Type B pancreatic cell (in vitro differentiated cells): ENCODE results near the gene RANBP3. TPM values are rescaled to one million over a fixed set of nuclear protein-coding genes. Genes with fewer than 3 reads are reported as not detected.

Experiments
- DNase-seq: peaks from one replicate; pipeline ENCODE4 v3.0.0; 2021; ENCODE audit warnings: mixed read lengths; ENCODE audit not compliant: unreplicated experiment; ENCODE audit errors: extremely low spot score
- H3K27ac Mint-ChIP-seq: 2 replicates; pipeline ENCODE4 v1.8.0; 2021; ENCODE audit warnings: mild to moderate bottlenecking, mixed read lengths
- H3K27me3 Mint-ChIP-seq: 2 replicates; pipeline ENCODE4 v1.8.0; 2021; ENCODE audit warnings: mixed read lengths
- H3K36me3 Mint-ChIP-seq: 2 replicates; pipeline ENCODE4 v1.8.0; 2021; ENCODE audit warnings: mixed read lengths
- H3K4me1 Mint-ChIP-seq: one replicate; pipeline ENCODE4 v1.8.0; 2021; ENCODE audit warnings: mixed read lengths; ENCODE audit not compliant: unreplicated experiment
- H3K4me3 Mint-ChIP-seq: 2 replicates; pipeline ENCODE4 v1.8.0; 2021; ENCODE audit warnings: mild to moderate bottlenecking, mixed read lengths
- H3K9me3 Mint-ChIP-seq: 2 replicates; pipeline ENCODE4 v1.8.0; 2021; ENCODE audit warnings: mixed read lengths
- total RNA-seq: library from RNA; stranded (reverse); gene quantifications from 2 replicates; pipeline ENCODE4 v1.2.1, GENCODE V29; 2021; ENCODE audit warnings: low replicate concordance
- TF ChIP-seq, protein P1 (sequence below): fragments of 200-600 bp; sonication (generic); conservative IDR thresholded peaks from 2 replicates; pipeline ENCODE4 v1.5.0; 2021; ENCODE audit warnings: antibody characterized with exemption, mild to moderate bottlenecking

The RANBP3 gene
- total RNA-seq, 1 donor from 2014 or later: 92.4 TPM

DNA sequence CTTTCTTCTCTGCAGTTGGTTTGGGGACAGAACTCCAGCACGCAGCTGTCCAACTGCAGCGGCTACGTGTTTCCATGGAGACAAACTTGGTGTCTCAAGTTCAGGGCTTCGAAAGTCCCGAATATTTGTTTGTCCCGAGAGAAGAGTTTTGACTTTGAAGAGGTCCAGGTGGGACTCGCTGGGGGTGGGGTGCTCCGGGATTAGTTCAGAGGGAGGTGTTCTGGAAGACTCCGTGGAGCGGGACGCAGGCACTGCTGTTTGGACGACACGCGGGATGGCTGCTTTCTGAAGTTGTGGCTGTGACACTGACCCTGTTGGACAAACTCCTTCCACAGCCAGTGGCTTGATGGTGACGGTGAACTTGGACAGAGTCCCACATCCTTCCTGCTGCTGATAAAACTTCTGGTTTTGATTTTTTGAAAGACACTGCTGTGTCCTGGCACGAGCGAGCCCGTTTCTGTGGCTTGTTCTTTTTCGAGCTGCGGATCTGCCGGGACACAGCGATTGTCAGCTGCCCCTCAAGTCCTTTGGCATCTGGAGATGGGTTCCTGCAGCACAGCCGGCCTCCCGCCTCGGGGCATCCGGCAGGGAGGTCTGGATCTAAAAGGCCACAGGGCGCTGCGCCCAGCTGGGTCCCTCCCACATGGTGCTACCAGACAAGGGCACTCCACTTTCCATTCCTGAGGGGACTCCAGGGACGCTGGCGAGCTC lies 15.9 kb upstream of the RANBP3 start:
- DNase-seq: no peak
- TF ChIP-seq, protein P1, sequence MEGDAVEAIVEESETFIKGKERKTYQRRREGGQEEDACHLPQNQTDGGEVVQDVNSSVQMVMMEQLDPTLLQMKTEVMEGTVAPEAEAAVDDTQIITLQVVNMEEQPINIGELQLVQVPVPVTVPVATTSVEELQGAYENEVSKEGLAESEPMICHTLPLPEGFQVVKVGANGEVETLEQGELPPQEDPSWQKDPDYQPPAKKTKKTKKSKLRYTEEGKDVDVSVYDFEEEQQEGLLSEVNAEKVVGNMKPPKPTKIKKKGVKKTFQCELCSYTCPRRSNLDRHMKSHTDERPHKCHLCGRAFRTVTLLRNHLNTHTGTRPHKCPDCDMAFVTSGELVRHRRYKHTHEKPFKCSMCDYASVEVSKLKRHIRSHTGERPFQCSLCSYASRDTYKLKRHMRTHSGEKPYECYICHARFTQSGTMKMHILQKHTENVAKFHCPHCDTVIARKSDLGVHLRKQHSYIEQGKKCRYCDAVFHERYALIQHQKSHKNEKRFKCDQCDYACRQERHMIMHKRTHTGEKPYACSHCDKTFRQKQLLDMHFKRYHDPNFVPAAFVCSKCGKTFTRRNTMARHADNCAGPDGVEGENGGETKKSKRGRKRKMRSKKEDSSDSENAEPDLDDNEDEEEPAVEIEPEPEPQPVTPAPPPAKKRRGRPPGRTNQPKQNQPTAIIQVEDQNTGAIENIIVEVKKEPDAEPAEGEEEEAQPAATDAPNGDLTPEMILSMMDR: no peak
- H3K4me3 Mint-ChIP-seq: no peak overlapping the region
- H3K9me3 Mint-ChIP-seq: no peaks in the 10 kb centered on the region
- no peaks in the 10 kb centered on the region for H3K27me3 Mint-ChIP-seq
- peaks cover 25% of the 10 kb centered on the region for H3K4me1 Mint-ChIP-seq
- H3K27ac Mint-ChIP-seq: no peak overlapping the region
- H3K36me3 Mint-ChIP-seq: no peaks in the 10 kb centered on the region

DNA sequence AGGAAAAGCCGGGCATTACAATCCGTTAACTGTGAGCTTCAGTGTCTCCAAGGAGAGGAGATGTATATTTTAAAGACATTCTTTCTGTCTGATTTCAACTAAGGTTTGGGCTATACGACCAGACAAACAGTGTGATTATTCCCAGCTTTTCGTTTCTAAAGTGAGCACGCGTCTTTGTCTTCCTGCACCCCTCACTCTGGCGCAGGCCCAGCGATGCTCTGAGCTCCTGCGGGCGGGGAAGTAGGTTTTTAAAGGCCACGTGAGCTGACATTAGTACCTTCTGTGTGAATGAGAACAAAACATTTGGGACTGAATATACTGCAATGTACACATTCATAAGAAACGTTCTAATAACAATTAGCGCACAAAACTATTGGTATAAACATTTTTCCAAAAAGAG lies 15.3 kb upstream of the RANBP3 start:
- Mint-ChIP-seq H3K27ac (no peak overlapping the region), H3K9me3 (no peaks in the 10 kb centered on the region), H3K27me3 (no peaks in the 10 kb centered on the region), H3K4me3 (no peak overlapping the region), H3K36me3 (no peaks in the 10 kb centered on the region), H3K4me1 (peaks cover 30% of the 10 kb centered on the region)
- TF ChIP-seq, protein P1: no peak
- no peak for DNase-seq

DNA sequence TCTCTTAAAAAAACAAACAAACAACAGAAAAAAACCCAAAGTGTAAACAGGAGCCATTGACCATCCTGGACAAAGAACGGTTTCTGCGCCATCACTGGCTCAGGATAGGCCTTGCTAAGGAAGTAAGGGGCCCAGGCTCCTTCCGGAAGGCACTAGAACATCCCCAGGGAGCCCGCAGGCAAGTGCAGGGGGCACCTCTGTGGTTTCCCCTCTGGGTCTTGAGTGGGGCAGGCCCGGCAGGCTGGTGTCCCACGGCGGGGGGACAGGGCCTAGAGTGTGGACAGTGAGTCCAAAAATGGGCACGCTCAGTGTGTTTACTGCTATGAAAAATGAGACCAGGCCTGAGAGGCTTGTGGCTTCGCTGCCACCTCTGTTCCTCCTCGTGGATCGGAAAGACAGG lies 14.8 kb upstream of the RANBP3 start:
- H3K4me1 Mint-ChIP-seq: peaks cover 30% of the 10 kb centered on the region
- H3K9me3 Mint-ChIP-seq: no peaks in the 10 kb centered on the region
- H3K36me3 Mint-ChIP-seq: no peaks in the 10 kb centered on the region
- H3K4me3 Mint-ChIP-seq: no peak overlapping the region
- DNase-seq: no peak
- TF ChIP-seq, protein P1: no peak
- H3K27ac Mint-ChIP-seq: no peak overlapping the region
- H3K27me3 Mint-ChIP-seq: no peaks in the 10 kb centered on the region

DNA sequence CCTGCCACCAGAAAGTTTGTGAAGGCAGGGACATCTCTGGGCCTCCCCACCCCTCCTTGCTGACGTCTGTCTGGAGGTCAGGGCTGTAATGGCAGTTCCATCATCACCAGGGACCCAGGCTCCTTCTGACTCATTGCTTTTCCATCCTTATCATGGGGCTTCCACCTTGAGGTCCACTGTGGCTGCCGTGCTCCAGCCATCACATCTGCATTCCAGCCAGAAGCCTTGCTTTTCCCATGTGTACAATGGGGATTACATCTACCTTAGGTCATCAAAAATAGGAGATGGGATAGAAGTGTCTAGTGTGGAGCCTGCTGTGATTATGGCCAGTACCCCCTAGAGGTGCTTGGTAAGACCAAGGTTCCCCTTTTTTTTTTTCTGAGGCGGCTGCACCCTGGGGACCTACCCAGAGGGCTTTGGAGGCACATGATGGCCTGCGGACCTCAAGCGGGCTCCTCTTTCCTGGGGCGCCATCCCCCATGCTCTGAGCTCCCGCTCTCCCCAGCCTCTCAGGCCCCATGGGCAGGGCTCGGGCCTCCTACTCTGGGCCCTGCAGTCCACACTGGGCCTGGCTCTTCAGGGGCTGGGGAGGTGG lies 13.4 kb upstream of the RANBP3 start:
- Mint-ChIP-seq H3K36me3 (no peaks in the 10 kb centered on the region), H3K4me1 (peaks cover 38% of the 10 kb centered on the region), H3K9me3 (no peaks in the 10 kb centered on the region), H3K27ac (no peak overlapping the region), H3K27me3 (no peaks in the 10 kb centered on the region), H3K4me3 (no peak overlapping the region)
- TF ChIP-seq, protein P1: no peak
- DNase-seq: no peak

DNA sequence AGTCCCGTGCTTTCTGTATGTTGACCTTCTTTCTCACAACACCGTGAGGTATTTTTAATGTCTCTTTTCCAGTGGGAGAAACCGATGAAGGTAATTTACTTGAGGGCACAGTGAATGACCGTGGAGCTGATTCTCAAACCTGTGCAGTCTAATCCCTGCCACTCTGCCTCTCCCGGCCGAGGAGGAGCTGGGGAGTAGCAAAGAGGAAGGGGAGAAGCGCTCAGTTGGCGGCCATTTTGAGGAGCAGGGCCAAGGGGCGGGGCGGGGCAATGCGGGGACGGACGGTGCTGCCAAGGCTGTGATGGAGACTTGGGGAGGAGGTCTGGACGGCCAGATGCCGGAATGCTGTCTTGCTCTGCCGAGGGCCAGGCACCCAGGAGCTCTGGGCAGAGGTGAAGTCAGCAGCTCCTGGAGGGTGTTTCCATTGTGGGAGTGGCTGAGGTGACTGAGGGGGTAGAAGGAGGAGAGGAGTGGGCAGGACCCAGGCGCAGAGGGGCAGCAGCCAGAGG lies 12.4 kb upstream of the RANBP3 start:
- Mint-ChIP-seq H3K4me1 (peaks cover 38% of the 10 kb centered on the region), H3K27me3 (no peaks in the 10 kb centered on the region), H3K9me3 (no peaks in the 10 kb centered on the region), H3K27ac (no peak overlapping the region), H3K4me3 (no peak overlapping the region), H3K36me3 (no peaks in the 10 kb centered on the region)
- DNase-seq: no peak
- TF ChIP-seq, protein P1: no peak
